H1 (cell line): ENCODE measurements around the gene CAMTA1. TPM values are rescaled to one million over a fixed set of nuclear protein-coding genes. Genes with fewer than 3 reads are reported as not detected.
A peak's percentile ranks its signal among the peaks of the same experiment; 100 is the strongest.

Experiments
- CTCF ChIA-PET: fragments of 300-600 bp; sonication (Branson Sonifier 250); formaldehyde crosslinking; loops from one replicate; lab custom pipeline; 2021; ENCODE audit not compliant: partially characterized antibody; lab: Charles Lee
- POLR2A ChIA-PET: fragments of 300-600 bp; sonication (Branson Sonifier 250); formaldehyde crosslinking; loops from one replicate; lab custom pipeline; 2021; ENCODE audit warnings: inconsistent platforms; ENCODE audit not compliant: partially characterized antibody; lab: Charles Lee
- DNase-seq, 2 experiments: peaks; one replicate each; pipeline versions ENCODE4 v3.0.0 to v3.0.0-alpha.2; 2010 to 2022; ENCODE audit warnings: low spot score in 2 of 2, low read depth in 1 of 2, mixed read lengths in 1 of 2
- FAIRE-seq: peaks from 2 replicates; lab custom pipeline; 2011; peaks lifted over from hg19 to GRCh38; lab: Jason Lieb, UNC
- H2AFZ ChIP-seq: 2 replicates; pipeline ENCODE4 v1.8.1; 2012; ENCODE audit warnings: low read length, inconsistent platforms
- H2AK5ac ChIP-seq: 2 replicates; pipeline ENCODE4 v1.6.1; 2013; ENCODE audit warnings: low read depth, low read length
- H2BK120ac ChIP-seq: replicated peaks from 2 replicates; pipeline ENCODE3; 2013; ENCODE audit warnings: low read depth, low read length, inconsistent platforms
- H2BK12ac ChIP-seq: 2 replicates; pipeline ENCODE4 v1.6.1; 2013; ENCODE audit warnings: low read depth, low read length
- H2BK15ac ChIP-seq: 2 replicates; pipeline ENCODE4 v1.6.1; 2013; ENCODE audit warnings: low read length
- H2BK20ac ChIP-seq: 2 replicates; pipeline ENCODE4 v1.6.1; 2013; ENCODE audit warnings: low read length
- H2BK5ac ChIP-seq: 2 replicates; pipeline ENCODE4 v1.6.1; 2013; ENCODE audit warnings: low read depth, low read length
- H3K14ac ChIP-seq: 2 replicates; pipeline ENCODE4 v1.6.1; 2013; ENCODE audit warnings: inconsistent platforms; ENCODE audit not compliant: insufficient read length
- H3K18ac ChIP-seq: 2 replicates; pipeline ENCODE4 v1.6.1; 2013; ENCODE audit warnings: low read length; ENCODE audit errors: extremely low read depth
- H3K23ac ChIP-seq: 2 replicates; pipeline ENCODE4 v1.6.1; 2013; ENCODE audit warnings: inconsistent platforms; ENCODE audit not compliant: insufficient read length
- H3K23me2 ChIP-seq: 2 replicates; pipeline ENCODE4 v1.6.1; 2013; ENCODE audit warnings: low read depth, low read length
- H3K27ac ChIP-seq: 2 replicates; pipeline ENCODE4 v1.6.1; 2011; ENCODE audit warnings: low read depth, low read length, inconsistent platforms
- H3K27me3 ChIP-seq, 4 experiments: replicated peaks in 1 of 4; 1 replicate in 1 of 4; 2 replicates in 3 of 4; pipeline versions ENCODE4 v1.6.1 to v1.8.1; 2011 to 2013; ENCODE audit warnings: low read length in 3 of 4, mild to moderate bottlenecking in 3 of 4, inconsistent platforms in 2 of 4, mixed read lengths in 2 of 4, moderate library complexity in 1 of 4; ENCODE audit not compliant: control insufficient read depth in 3 of 4, insufficient read depth in 3 of 4; ENCODE audit errors: extremely low read depth in 1 of 4
- H3K36me3 ChIP-seq, 4 experiments: 2 replicates each; pipeline versions ENCODE4 v1.6.1 to v1.8.1; 2011 to 2013; ENCODE audit warnings: mild to moderate bottlenecking in 4 of 4, low read length in 3 of 4, moderate library complexity in 2 of 4, control low read depth in 1 of 4, inconsistent platforms in 1 of 4; ENCODE audit not compliant: insufficient read depth in 4 of 4, control insufficient read depth in 2 of 4
- H3K4ac ChIP-seq: replicated peaks from 2 replicates; pipeline ENCODE3; 2013; ENCODE audit warnings: low read length, low read depth, mixed read lengths, inconsistent platforms; ENCODE audit not compliant: insufficient read length
- H3K4me1 ChIP-seq, 4 experiments: replicated peaks in 1 of 4; 1 replicate in 1 of 4; 2 replicates in 3 of 4; pipeline versions ENCODE4 v1.6.1 to v1.8.1; 2011 to 2013; ENCODE audit warnings: low read length in 3 of 4, inconsistent platforms in 2 of 4, mixed read lengths in 1 of 4; ENCODE audit not compliant: insufficient read depth in 4 of 4, control insufficient read depth in 3 of 4
- H3K4me2 ChIP-seq, 2 experiments: 2 replicates each; pipeline versions ENCODE4 v1.6.1 to v1.8.1; 2011 to 2013; ENCODE audit warnings: low read depth in 2 of 2, low read length in 2 of 2, control low read depth in 1 of 2, inconsistent platforms in 1 of 2, mild to moderate bottlenecking in 1 of 2; ENCODE audit not compliant: insufficient read depth in 1 of 2
- H3K4me3 ChIP-seq, 4 experiments: fragments of 200-600, 300-600 bp in 1 of 4; sonication (generic), shearing (Covaris generic), sonication (Bioruptor Twin) in 1 of 4; 2 replicates each; pipeline versions ENCODE4 v1.5.1 to v1.8.1; 2011 to 2016; ENCODE audit warnings: low read length in 4 of 4, low read depth in 3 of 4, control low read depth in 2 of 4, inconsistent platforms in 2 of 4, mild to moderate bottlenecking in 2 of 4, mixed read lengths in 1 of 4, moderate library complexity in 1 of 4; ENCODE audit not compliant: insufficient read depth in 2 of 4; ENCODE audit errors: extremely low read depth in 1 of 4
- H3K56ac ChIP-seq: replicated peaks from 2 replicates; pipeline ENCODE3; 2013; ENCODE audit warnings: low read depth, mild to moderate bottlenecking, mixed read lengths, low read length, inconsistent platforms; ENCODE audit not compliant: insufficient read length
- H3K79me1 ChIP-seq: 2 replicates; pipeline ENCODE4 v1.6.1; 2013; ENCODE audit warnings: low read depth, low read length, control low read depth
- H3K79me2 ChIP-seq, 2 experiments: 2 replicates each; pipeline versions ENCODE4 v1.6.1 to v1.8.1; 2012 to 2013; ENCODE audit warnings: low read length in 2 of 2, mild to moderate bottlenecking in 2 of 2, inconsistent platforms in 1 of 2; ENCODE audit not compliant: insufficient read depth in 2 of 2, control insufficient read depth in 1 of 2
- H3K9ac ChIP-seq, 4 experiments: replicated peaks in 1 of 4; 1 replicate in 1 of 4; 2 replicates in 3 of 4; pipeline versions ENCODE4 v1.6.1 to v1.8.1; 2011 to 2013; ENCODE audit warnings: low read depth in 3 of 4, low read length in 3 of 4, control low read depth in 2 of 4, mild to moderate bottlenecking in 2 of 4, moderate library complexity in 2 of 4, inconsistent platforms in 1 of 4; ENCODE audit errors: extremely low read depth in 1 of 4
- H3K9me3 ChIP-seq, 2 experiments: 2 replicates each; pipeline versions ENCODE4 v1.6.1 to v1.8.1; 2012 to 2013; ENCODE audit warnings: mild to moderate bottlenecking in 2 of 2, moderate library complexity in 2 of 2, control low read depth in 1 of 2, inconsistent platforms in 1 of 2, low read depth in 1 of 2, low read length in 1 of 2, mixed read lengths in 1 of 2; ENCODE audit not compliant: insufficient read depth in 2 of 2
- H4K20me1 ChIP-seq, 2 experiments: replicated peaks in 1 of 2; 2 replicates each; pipeline versions ENCODE3 to v1.8.1; 2011 to 2013; ENCODE audit warnings: inconsistent platforms in 2 of 2, low read length in 2 of 2, mild to moderate bottlenecking in 1 of 2; ENCODE audit not compliant: insufficient read depth in 2 of 2, control insufficient read depth in 1 of 2
- H4K5ac ChIP-seq: 2 replicates; pipeline ENCODE4 v1.6.1; 2013; ENCODE audit warnings: low read length, low read depth, mixed read lengths, inconsistent platforms; ENCODE audit not compliant: insufficient read length
- H4K8ac ChIP-seq: 2 replicates; pipeline ENCODE4 v1.8.0; 2013; ENCODE audit warnings: mild to moderate bottlenecking, moderate library complexity, low read length, inconsistent platforms; ENCODE audit not compliant: insufficient read depth; ENCODE audit errors: extremely low read depth
- H4K91ac ChIP-seq: replicated peaks from 2 replicates; pipeline ENCODE3; 2013; ENCODE audit warnings: low read length, mixed read lengths, inconsistent platforms; ENCODE audit not compliant: insufficient read length
- MAFK ChIP-seq: IDR thresholded peaks from 2 replicates; pipeline ENCODE4 v1.6.1; 2012; ENCODE audit warnings: low read depth, mild to moderate bottlenecking, improper control_type of control experiment, low read length
- NRF1 ChIP-seq: IDR thresholded peaks from 2 replicates; pipeline ENCODE4 v1.6.1; 2011; ENCODE audit warnings: mild to moderate bottlenecking, low read depth, low read length, improper control_type of control experiment
- RAD21 ChIP-seq, 2 experiments: IDR thresholded peaks in 1 of 2; conservative IDR thresholded peaks in 1 of 2; 2 replicates each; pipeline ENCODE4 v1.6.1; 2011; ENCODE audit warnings: low read depth in 2 of 2, low read length in 2 of 2, improper control_type of control experiment in 1 of 2, inconsistent platforms in 1 of 2, mild to moderate bottlenecking in 1 of 2, moderate library complexity in 1 of 2
- SIN3A ChIP-seq, 2 experiments: IDR thresholded peaks in 1 of 2; conservative IDR thresholded peaks in 1 of 2; 2 replicates each; pipeline ENCODE4 v1.6.1; 2011 to 2012; ENCODE audit warnings: low read length in 2 of 2, improper control_type of control experiment in 1 of 2, low read depth in 1 of 2, mild to moderate bottlenecking in 1 of 2
- WGBS, 2 experiments: shearing (Covaris generic) in 1 of 2; methylation state at CpG; one replicate each; pipeline versions ENCODE4 v1.1.6 to v1.1.7; 2013 to 2015; ENCODE audit warnings: low lambda C conversion rate in 2 of 2, mixed read lengths in 2 of 2, inconsistent platforms in 1 of 2, low coverage in 1 of 2, missing lambda C conversion rate in 1 of 2; ENCODE audit not compliant: insufficient replicate concordance in 2 of 2, insufficient coverage in 1 of 2, insufficient read length in 1 of 2; ENCODE audit errors: extremely low coverage in 1 of 2, missing lambda C conversion rate in 1 of 2; 5-methylcytosine and 5-hydroxymethylcytosine counted together
- polyA plus RNA-seq, 7 experiments: library from polyadenylated mRNA; depleted of rRNA in 3 of 7; stranded (reverse) in 5 of 7; unstranded in 2 of 7; fragments of >200 nt in 5 of 7; fragments of 200-250 nt in 2 of 7; gene quantifications; 1 replicate in 5 of 7; 2 replicates in 1 of 7; 4 replicates in 1 of 7; pipeline versions ENCODE4 v1.2.1 to v1.2.3, GENCODE V29; 2011 to 2013; ENCODE audit warnings: missing spikeins in 2 of 7, mixed read lengths in 2 of 7
- total RNA-seq: library from RNA; stranded (reverse); fragmentation: NEBNext Ultra II Directional; extraction: Animal tissue kit (Norgen Biotek cat#: 25700); gene quantifications from 2 replicates; pipeline ENCODE4 v1.2.1, GENCODE V29; 2021

Gene CAMTA1
- total and polyA plus RNA-seq, 2 of the 8 experiments (the other 6 are each of a cell fraction or from before 2014, with no cell fraction given), result 65.0 to 119 TPM

DNA sequence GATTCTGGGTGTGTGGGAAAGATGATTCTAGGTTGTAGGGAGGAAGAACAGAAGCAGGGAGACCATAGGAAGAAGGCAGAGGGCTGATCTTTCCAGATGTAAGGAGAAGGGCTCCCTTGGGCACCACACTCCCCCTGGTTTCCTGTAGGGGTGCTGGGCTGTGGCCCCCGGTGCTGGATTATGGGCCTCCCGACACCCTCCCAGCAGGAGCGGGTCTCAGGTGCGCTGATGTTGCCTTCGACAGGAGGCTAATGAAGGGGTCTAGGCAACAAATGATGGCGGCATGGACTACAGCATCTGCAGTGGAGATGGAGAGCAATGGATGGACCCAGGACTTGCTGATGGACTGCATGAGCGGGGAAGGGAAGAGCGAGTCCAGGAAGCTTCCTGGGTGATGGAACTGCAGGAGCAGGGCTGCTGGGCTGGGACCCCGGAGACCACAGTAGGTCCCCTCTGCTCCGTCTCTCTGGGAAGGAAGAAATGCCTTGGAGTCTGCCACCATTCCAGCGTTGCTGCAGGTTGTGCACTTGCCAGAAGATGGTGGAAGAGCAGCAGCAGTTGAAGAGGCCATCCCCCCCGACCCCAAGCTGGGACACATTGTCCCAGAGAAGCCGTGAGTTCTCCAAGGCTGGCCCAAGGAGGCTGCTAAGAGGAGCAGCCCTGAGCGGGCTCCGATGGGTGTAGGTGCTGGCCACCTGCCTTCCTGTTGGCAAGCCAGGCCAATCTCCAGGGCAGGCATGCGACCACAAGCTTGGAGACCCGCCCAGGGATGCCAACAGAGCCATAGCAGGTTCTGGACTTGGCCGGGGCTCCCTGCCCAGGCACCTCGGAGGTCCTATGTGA lies 890.4 kb downstream of the CAMTA1 start:
- Histone ChIP-seq H2BK12ac (no peak overlapping the region), H2BK15ac (no peak overlapping the region), H3K36me3 (no peaks in the 10 kb centered on the region), H4K20me1 (no peaks in the 10 kb centered on the region), H3K9ac (no peak overlapping the region), H2BK5ac (no peak overlapping the region), H2AK5ac (no peak overlapping the region), H3K56ac (no peak overlapping the region), H2BK20ac (no peak overlapping the region), H3K14ac (no peak overlapping the region), H2AFZ (no peak overlapping the region), H3K4me3 (no peak overlapping the region), H4K5ac (no peak overlapping the region), H4K91ac (no peak overlapping the region)
- DNase-seq, result no peak
- ChIA-PET POLR2A (interaction anchor here (1.0 to 1.6 kb wide), 3 partner anchors 11 to 77 kb away, joined by 3 to 6 read pairs (median 3); no protein-coding TSS in a partner anchor), CTCF (interaction anchor here (0.6 to 23.6 kb wide), 4 partner anchors 9 to 1121 kb away, joined by 3 to 554 read pairs (median 12); no protein-coding TSS in a partner anchor)
- TF ChIP-seq RAD21 (IDR thresholded peaks at IDR 0.05 in 1 of 2, conservative IDR thresholded peaks at IDR 0.05 in 1 of 2; ENCODE audit: low read depth in 2 of 2, low read length in 2 of 2) (0 out of 4 replicates have a peak, but pooled peaks have one; percentile 3 to 9), SIN3A (conservative IDR thresholded peaks at IDR 0.05 in 1 of 2, IDR thresholded peaks at IDR 0.05 in 1 of 2; ENCODE audit: low read depth in 1 of 2, low read length in 2 of 2) (no peak), MAFK (no peak), NRF1 (no peak)
- TF ChIP-seq, all 59 proteins: peak for 1
- H2BK120ac ChIP-seq, result no peak overlapping the region
- H3K4me1 ChIP-seq, result peaks cover 0 to 6% (median 3%) of the 10 kb centered on the region in 4 experiments; a peak in 3 of 7 replicates
- H3K79me2 ChIP-seq, result no peaks in the 10 kb centered on the region
- H3K4ac ChIP-seq, result no peak overlapping the region
- no peak overlapping the region for H3K27ac ChIP-seq
- no peaks in the 10 kb centered on the region for H3K79me1 ChIP-seq
- no peak overlapping the region for H3K18ac ChIP-seq
- 86% methylated on average over 18 of the region's 19 CpGs; no CpG with 5 or more reads in 1 of the 2 experiments for WGBS, 2 experiments
- peaks cover 2% of the 10 kb centered on the region; the same call in 1 of the 2 replicates for H3K23me2 ChIP-seq
- peaks cover 0 to 15% (median 13%) of the 10 kb centered on the region in 4 experiments; a peak in 6 of 7 replicates for H3K27me3 ChIP-seq
- no peak for FAIRE-seq
- H3K23ac ChIP-seq, result no peak overlapping the region
- H4K8ac ChIP-seq, result no peak overlapping the region; the same call in 1 of the 2 replicates
- no peaks in the 10 kb centered on the region for H3K9me3 ChIP-seq
- H3K4me2 ChIP-seq, result no peak overlapping the region
